Psoas muscle (tissue), 8 donors: ENCODE measurements around the gene ZMAT3. TPM values are rescaled to one million over a fixed set of nuclear protein-coding genes. Genes with fewer than 3 reads are reported as not detected.
A peak's percentile ranks its signal among the peaks of the same experiment; 100 is the strongest.

Experiments used
- ATAC-seq, 4 donors: fragments of 200-7000 bp; cut with Tn5 transposase; one replicate each; pipeline ENCODE4 v1.9.1; 2020; ENCODE audit warnings: moderate library complexity in 3 of 4, mild to moderate bottlenecking in 2 of 4
- DNase-seq, 2 donors: peaks; one replicate each; pipeline ENCODE4 v3.0.0-alpha.2; 2020
- H3K27ac ChIP-seq: fragments of 200-600 bp; one replicate; pipeline ENCODE4 v1.8.0; 2022
- H3K27me3 ChIP-seq, 3 donors: fragments of 200-600 bp in 1 of 3; one replicate each; pipeline versions ENCODE4 v1.6.1 to v1.8.0; 2013 to 2022; ENCODE audit warnings: low read length in 2 of 3, mild to moderate bottlenecking in 2 of 3, moderate library complexity in 1 of 3; ENCODE audit not compliant: insufficient read depth in 3 of 3
- H3K36me3 ChIP-seq, 2 donors: fragments of 200-600 bp in 1 of 2; one replicate each; pipeline versions ENCODE4 v1.6.1 to v1.8.0; 2013 to 2022; ENCODE audit warnings: low read depth in 1 of 2, mild to moderate bottlenecking in 1 of 2, moderate library complexity in 1 of 2; ENCODE audit not compliant: insufficient read depth in 1 of 2
- H3K4me1 ChIP-seq: fragments of 200-600 bp; one replicate; pipeline ENCODE4 v1.8.0; 2022
- H3K4me3 ChIP-seq: fragments of 200-600 bp; one replicate; pipeline ENCODE4 v1.8.0; 2022; ENCODE audit warnings: mild to moderate bottlenecking
- H3K9me3 ChIP-seq: fragments of 200-600 bp; one replicate; pipeline ENCODE4 v1.8.0; 2022
- WGBS, 3 donors: extraction: QIAGEN DNeasy Blood & Tissue Kit; methylation state at CpG; one replicate each; pipeline versions ENCODE4 v1.1.6 to v1.1.7; 2013; 5-methylcytosine and 5-hydroxymethylcytosine counted together
- intact Hi-C, 2 donors: fragments of 100-400 bp; cut with DNase I; formaldehyde crosslinking; loops; one replicate each; pipeline versions ENCODE4 v1.11.0 to v1.14.2; 2022
- polyA plus RNA-seq, 3 donors: library from polyadenylated mRNA; stranded (reverse); fragments of 200-250 nt; gene quantifications; one replicate each; pipeline ENCODE4 v1.2.3, GENCODE V29; 2013
- total RNA-seq, 4 donors: library from RNA; stranded (reverse); fragmentation: NEBNext Ultra II Directional in 2 of 4; extraction: Animal tissue kit (Norgen Biotek cat#: 25700) in 2 of 4; gene quantifications; one replicate each; pipeline versions ENCODE4 v1.2.1 to v1.2.4, GENCODE V29; 2021 to 2023
- TF ChIP-seq, protein P1 (sequence below): fragments of 200-600 bp; IDR thresholded peaks from one replicate; pipeline ENCODE4 v1.8.0; 2022; ENCODE audit warnings: antibody characterized with exemption
- donor health status: healthy with polysubstance abuse.
- donor health status: DM: no; HTN: no; CAD: no; lungs with moderate emphysema.
- donor health status: Bipolar disorder and iron deficiency.
- donor health status: healthy.
- donor health status: DM: yes; HTN: yes; CAD: no.
- donor health status: DM: no; HTN: no; CAD: no.
- donor health status: DM: no; HTN: no; CAD: no.
- donor health status: DM: yes; HTN: yes; CAD: no.

ZMAT3 gene
- total and polyA plus RNA-seq, 7 donors = 2.0 to 12.7 (median 6.7) TPM

DNA sequence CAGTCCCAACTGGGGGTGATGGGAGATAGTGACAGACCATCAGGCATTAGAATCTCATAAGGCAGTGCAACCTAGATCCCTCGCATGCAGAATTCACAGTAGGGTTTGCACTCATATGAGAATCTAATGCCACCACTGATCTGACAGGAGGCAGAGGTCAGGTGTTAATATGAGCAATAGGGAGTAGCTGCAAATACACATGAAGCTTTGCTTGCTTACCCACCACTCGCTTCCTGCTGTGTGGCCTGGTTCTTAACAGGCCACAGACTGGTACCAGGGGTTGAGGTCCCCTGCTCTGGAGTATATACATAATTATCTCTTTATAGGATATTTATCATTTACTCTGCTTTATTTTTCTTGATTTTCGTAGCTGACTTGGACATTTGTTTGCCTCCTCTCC, 36.0 kb upstream of the ZMAT3 start:
- Histone ChIP-seq H3K9me3 (no peaks in the 10 kb centered on the region), H3K4me1 (no peaks in the 10 kb centered on the region), H3K36me3 (no peaks in the 10 kb centered on the region), H3K4me3 (no peak overlapping the region), H3K27me3 (no peaks in the 10 kb centered on the region), H3K27ac (no peak overlapping the region)
- TF ChIP-seq, protein P1, sequence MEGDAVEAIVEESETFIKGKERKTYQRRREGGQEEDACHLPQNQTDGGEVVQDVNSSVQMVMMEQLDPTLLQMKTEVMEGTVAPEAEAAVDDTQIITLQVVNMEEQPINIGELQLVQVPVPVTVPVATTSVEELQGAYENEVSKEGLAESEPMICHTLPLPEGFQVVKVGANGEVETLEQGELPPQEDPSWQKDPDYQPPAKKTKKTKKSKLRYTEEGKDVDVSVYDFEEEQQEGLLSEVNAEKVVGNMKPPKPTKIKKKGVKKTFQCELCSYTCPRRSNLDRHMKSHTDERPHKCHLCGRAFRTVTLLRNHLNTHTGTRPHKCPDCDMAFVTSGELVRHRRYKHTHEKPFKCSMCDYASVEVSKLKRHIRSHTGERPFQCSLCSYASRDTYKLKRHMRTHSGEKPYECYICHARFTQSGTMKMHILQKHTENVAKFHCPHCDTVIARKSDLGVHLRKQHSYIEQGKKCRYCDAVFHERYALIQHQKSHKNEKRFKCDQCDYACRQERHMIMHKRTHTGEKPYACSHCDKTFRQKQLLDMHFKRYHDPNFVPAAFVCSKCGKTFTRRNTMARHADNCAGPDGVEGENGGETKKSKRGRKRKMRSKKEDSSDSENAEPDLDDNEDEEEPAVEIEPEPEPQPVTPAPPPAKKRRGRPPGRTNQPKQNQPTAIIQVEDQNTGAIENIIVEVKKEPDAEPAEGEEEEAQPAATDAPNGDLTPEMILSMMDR = no peak
- ATAC-seq = no peak
- intact Hi-C loops = no loop called here
- DNase-seq = no peak
- WGBS, 3 donors = 87 to 98% (median 93%) methylated on average over 3 of the region's 3 CpGs

DNA sequence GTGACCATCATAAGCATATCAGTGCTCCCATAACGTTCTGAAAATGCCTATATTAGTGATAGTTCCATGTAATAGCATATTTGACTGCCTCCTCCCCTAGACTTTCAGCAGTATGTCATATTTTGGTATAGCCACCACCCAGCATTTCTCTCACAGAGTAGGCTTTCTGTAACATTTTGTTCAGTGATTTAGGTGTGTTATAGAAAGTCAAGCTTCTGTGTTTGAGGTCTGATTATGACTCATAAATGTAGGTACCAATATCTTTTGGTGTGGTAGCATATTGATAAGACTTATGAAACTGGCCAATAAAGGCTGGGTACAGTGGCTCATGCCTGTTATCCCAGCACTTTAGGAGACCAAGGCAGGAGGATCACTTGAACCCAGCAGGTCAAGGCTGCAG, 34.3 kb upstream of the ZMAT3 start:
- WGBS, 3 donors = 21 to 45% (median 23%) methylated on average over 1 of the region's 1 CpG
- Histone ChIP-seq H3K36me3 (no peaks in the 10 kb centered on the region), H3K4me3 (no peak overlapping the region), H3K9me3 (no peaks in the 10 kb centered on the region), H3K4me1 (no peaks in the 10 kb centered on the region), H3K27me3 (no peaks in the 10 kb centered on the region), H3K27ac (no peak overlapping the region)
- intact Hi-C loops = no loop called here
- TF ChIP-seq, protein P1 = no peak
- DNase-seq (no peak), ATAC-seq (no peak)

DNA sequence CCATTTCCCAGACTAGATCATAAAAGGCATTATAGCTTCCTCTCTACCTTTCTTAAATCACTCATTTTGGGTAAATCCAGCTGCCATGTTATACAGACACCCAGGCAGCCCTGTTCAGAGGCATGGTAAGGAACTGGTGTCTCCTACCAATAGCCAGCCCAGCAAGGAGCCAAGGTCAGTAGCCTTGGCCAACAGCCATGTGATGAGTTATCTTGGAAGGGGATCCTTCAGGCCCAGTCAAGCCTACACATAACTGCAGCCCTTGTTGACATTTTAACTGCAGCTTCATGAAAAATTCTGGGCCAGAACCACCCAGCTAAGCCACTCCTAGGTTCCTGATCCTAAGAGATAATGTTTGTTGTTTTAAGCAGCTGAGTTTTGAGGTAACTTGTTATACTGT, 29.0 kb upstream of the ZMAT3 start:
- intact Hi-C loops = no loop called here
- no peaks in the 10 kb centered on the region for H3K9me3 ChIP-seq

DNA sequence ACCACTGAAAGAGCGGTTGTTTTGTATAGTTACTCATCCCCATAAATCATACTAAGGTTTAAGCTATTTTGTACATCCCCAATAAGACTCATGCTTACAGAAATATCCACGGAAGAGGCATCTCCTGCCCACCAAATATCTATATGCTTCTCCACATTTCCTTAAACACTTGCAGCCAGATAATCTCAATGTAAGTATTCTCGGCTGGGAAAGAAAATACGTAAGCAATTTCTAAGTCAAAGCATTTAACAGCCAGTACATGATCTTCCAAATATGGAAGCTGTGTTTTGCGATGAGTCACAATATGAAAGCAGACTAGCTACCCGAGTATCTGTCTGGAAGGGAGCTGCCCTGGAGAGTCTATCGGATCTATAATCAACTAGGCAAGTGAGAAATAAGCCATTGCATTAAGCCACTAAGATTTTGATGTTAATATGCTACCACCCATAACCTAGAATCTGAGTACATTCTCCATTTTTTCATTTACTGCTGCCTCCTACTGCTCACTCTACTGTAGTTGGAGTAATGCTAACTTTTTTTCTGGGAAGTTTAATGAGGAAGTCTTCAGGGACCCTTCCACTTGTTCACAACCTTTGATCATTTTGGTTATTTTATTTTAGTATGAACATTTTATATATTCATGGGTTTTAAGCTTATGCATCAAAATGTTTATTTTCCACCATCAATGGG, 26.9 kb upstream of the ZMAT3 start:
- intact Hi-C loops = no loop called here
- no peaks in the 10 kb centered on the region for H3K4me1 ChIP-seq
- ATAC-seq = no peak

More for the DNA sequence above, 29.0 kb upstream of the ZMAT3 start:
- Histone ChIP-seq H3K27me3 (no peaks in the 10 kb centered on the region), H3K4me3 (no peak overlapping the region), H3K36me3 (no peaks in the 10 kb centered on the region), H3K4me1 (no peaks in the 10 kb centered on the region), H3K27ac (no peak overlapping the region)
- ATAC-seq (peak in 2 of 4 donors; percentile 43 to 51), DNase-seq (peak in 1 of 2 donors; percentile 19)
- TF ChIP-seq, protein P1 = no peak

More for the DNA sequence above, 26.9 kb upstream of the ZMAT3 start:
- Histone ChIP-seq H3K27me3 (peaks cover 0 to 2% (median 0%) of the 10 kb centered on the region in 3 donors), H3K9me3 (no peaks in the 10 kb centered on the region), H3K4me3 (no peak overlapping the region), H3K27ac (no peak overlapping the region), H3K36me3 (no peaks in the 10 kb centered on the region)
- TF ChIP-seq, protein P1 = no peak
- WGBS, 3 donors = 75 to 84% (median 77%) methylated on average over 7 of the region's 7 CpGs
- DNase-seq = no peak
